Neural cell (in vitro differentiated cells): ENCODE data around the gene SLC45A1. TPM values are rescaled to one million over a fixed set of nuclear protein-coding genes. Genes with fewer than 3 reads are reported as not detected.

Experiments
- H2AFZ ChIP-seq: fragments of 200-600, 300-800 bp; sonication (generic), shearing (Covaris generic); 2 replicates; pipeline ENCODE4 v1.6.0; 2014; ENCODE audit warnings: low read depth, mild to moderate bottlenecking, antibody characterized with exemption, low read length, moderate library complexity
- H3F3A ChIP-seq: fragments of 200-600 bp; shearing (Covaris generic); 2 replicates; pipeline ENCODE4 v1.6.1; 2016; ENCODE audit warnings: mild to moderate bottlenecking, moderate library complexity, mixed read lengths, antibody characterized with exemption, low read length; ENCODE audit not compliant: insufficient read depth, poor library complexity, severe bottlenecking
- H3K27ac ChIP-seq: fragments of 200-600, 300-800 bp; sonication (generic), shearing (Covaris generic); 2 replicates; pipeline ENCODE4 v1.5.1; 2014; ENCODE audit warnings: mild to moderate bottlenecking, low read length, moderate library complexity
- H3K27me3 ChIP-seq: fragments of 300-800, 200-600 bp; sonication (generic), shearing (Covaris generic); 2 replicates; pipeline ENCODE4 v1.6.0; 2014; ENCODE audit warnings: mild to moderate bottlenecking, low read depth, low read length, moderate library complexity; ENCODE audit not compliant: insufficient read depth
- H3K36me3 ChIP-seq: fragments of 300-800, 200-600 bp; sonication (generic), shearing (Covaris generic); 2 replicates; pipeline ENCODE4 v1.5.1; 2014; ENCODE audit warnings: mild to moderate bottlenecking, antibody characterized with exemption, low read length, moderate library complexity; ENCODE audit not compliant: insufficient read depth
- H3K4me2 ChIP-seq: fragments of 300-800, 200-600 bp; sonication (generic), shearing (Covaris generic); 2 replicates; pipeline ENCODE4 v1.6.0; 2014; ENCODE audit warnings: mild to moderate bottlenecking, low read length
- H3K4me3 ChIP-seq: fragments of 300-800, 200-600 bp; sonication (generic), shearing (Covaris generic); 2 replicates; pipeline ENCODE4 v1.5.1; 2014; ENCODE audit warnings: mild to moderate bottlenecking, low read length, moderate library complexity
- H3K79me2 ChIP-seq: fragments of 200-600 bp; shearing (Covaris generic); replicated peaks from 2 replicates; pipeline ENCODE4 v1.6.0; 2014; ENCODE audit warnings: mild to moderate bottlenecking, low read length, moderate library complexity; ENCODE audit not compliant: insufficient read depth
- H3K9ac ChIP-seq: fragments of 300-800, 200-600 bp; sonication (generic), shearing (Covaris generic); 2 replicates; pipeline ENCODE4 v1.6.1; 2016; ENCODE audit warnings: mild to moderate bottlenecking, low read length, mixed read lengths
- H3K9me2 ChIP-seq: fragments of 200-600 bp; shearing (Covaris generic); 2 replicates; pipeline ENCODE4 v1.6.1; 2016; ENCODE audit warnings: mild to moderate bottlenecking, low read length, mixed read lengths; ENCODE audit not compliant: insufficient read depth
- H3K9me3 ChIP-seq: fragments of 200-600, 300-800 bp; sonication (generic), shearing (Covaris generic); 2 replicates; pipeline ENCODE4 v1.6.1; 2016; ENCODE audit warnings: mild to moderate bottlenecking, mixed run types, low read length, moderate library complexity, mixed read lengths
- H4K20me1 ChIP-seq: fragments of 200-600 bp; shearing (Covaris generic); 2 replicates; pipeline ENCODE4 v1.6.1; 2016; ENCODE audit warnings: mild to moderate bottlenecking, mixed run types; ENCODE audit not compliant: insufficient read depth
- EP300 ChIP-seq: fragments of 450-650 bp; conservative IDR thresholded peaks from 2 replicates; pipeline ENCODE4 v1.6.1; 2014; ENCODE audit warnings: antibody characterized with exemption, mild to moderate bottlenecking, moderate library complexity; ENCODE audit not compliant: poor library complexity, severe bottlenecking
- EZH2 ChIP-seq: fragments of 200-600, 300-800 bp; shearing (Covaris generic), sonication (generic); IDR thresholded peaks from 2 replicates; pipeline ENCODE4 v1.6.1; 2014; ENCODE audit warnings: antibody characterized with exemption, low read length, borderline replicate concordance, mild to moderate bottlenecking; ENCODE audit not compliant: insufficient read depth, poor library complexity, severe bottlenecking
- MXI1 ChIP-seq: fragments of 450-650 bp; conservative IDR thresholded peaks from 2 replicates; pipeline ENCODE4 v1.6.1; 2014; ENCODE audit warnings: antibody characterized with exemption, mild to moderate bottlenecking; ENCODE audit not compliant: poor library complexity, severe bottlenecking
- POLR2AphosphoS5 ChIP-seq: IDR thresholded peaks from 2 replicates; pipeline ENCODE4 v1.6.1; 2012
- RAD21 ChIP-seq: fragments of 450-650 bp; conservative IDR thresholded peaks from 2 replicates; pipeline ENCODE4 v1.6.1; 2014; ENCODE audit warnings: antibody characterized with exemption, mild to moderate bottlenecking, moderate library complexity
- SMC3 ChIP-seq: fragments of 450-650 bp; conservative IDR thresholded peaks from 2 replicates; pipeline ENCODE4 v1.6.1; 2014; ENCODE audit warnings: antibody characterized with exemption, mild to moderate bottlenecking, moderate library complexity; ENCODE audit not compliant: poor library complexity
- TAF1 ChIP-seq: IDR thresholded peaks from 2 replicates; pipeline ENCODE4 v1.6.1; 2012; ENCODE audit warnings: low read depth
- polyA plus RNA-seq: library from polyadenylated mRNA; depleted of rRNA; stranded (reverse); fragments of >200 nt; gene quantifications from 2 replicates; pipeline ENCODE4 v1.2.3, GENCODE V29; 2014
- TF ChIP-seq, protein P1 (sequence below): fragments of 450-650 bp; IDR thresholded peaks from 2 replicates; pipeline ENCODE4 v1.5.1; 2014; ENCODE audit warnings: antibody characterized with exemption, mild to moderate bottlenecking, moderate library complexity; ENCODE audit not compliant: poor library complexity, severe bottlenecking
- TF ChIP-seq, protein P2 (sequence below): IDR thresholded peaks from 2 replicates; pipeline ENCODE4 v1.6.1; 2012; ENCODE audit warnings: borderline replicate concordance

The SLC45A1 gene
- polyA plus RNA-seq, 1 donor from 2014 or later = 7.1 TPM

DNA sequence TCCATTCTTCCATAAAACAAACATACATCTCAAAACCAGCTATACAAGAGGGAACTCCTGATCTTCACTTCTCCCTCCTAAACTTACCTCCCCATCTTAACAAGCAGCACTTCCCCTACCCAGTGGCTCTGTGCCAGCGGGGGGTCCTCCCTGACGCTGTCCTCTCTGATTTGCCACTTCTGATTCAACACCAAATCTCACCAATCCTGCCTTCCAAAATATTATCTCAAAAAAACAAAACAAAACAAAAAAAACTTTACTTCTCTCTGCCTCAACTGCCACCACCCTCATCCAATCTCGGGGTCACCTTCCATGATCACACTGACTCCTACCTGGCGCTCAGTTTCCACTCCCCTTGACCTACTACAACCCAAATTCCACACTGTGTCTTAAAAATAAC is 72.8 kb downstream of the SLC45A1 start:
- H3K9me3 ChIP-seq = no peaks in the 10 kb centered on the region
- no peaks in the 10 kb centered on the region for H3K9me2 ChIP-seq
- no peaks in the 10 kb centered on the region for H3K27me3 ChIP-seq
- H3K27ac ChIP-seq = no peak overlapping the region
- H4K20me1 ChIP-seq = no peaks in the 10 kb centered on the region
- no peaks in the 10 kb centered on the region for H3F3A ChIP-seq
- no peak for TF ChIP-seq SMC3
- no peak for TF ChIP-seq EP300
- TF ChIP-seq MXI1 = no peak
- TF ChIP-seq POLR2AphosphoS5 = no peak
- TF ChIP-seq, protein P1, sequence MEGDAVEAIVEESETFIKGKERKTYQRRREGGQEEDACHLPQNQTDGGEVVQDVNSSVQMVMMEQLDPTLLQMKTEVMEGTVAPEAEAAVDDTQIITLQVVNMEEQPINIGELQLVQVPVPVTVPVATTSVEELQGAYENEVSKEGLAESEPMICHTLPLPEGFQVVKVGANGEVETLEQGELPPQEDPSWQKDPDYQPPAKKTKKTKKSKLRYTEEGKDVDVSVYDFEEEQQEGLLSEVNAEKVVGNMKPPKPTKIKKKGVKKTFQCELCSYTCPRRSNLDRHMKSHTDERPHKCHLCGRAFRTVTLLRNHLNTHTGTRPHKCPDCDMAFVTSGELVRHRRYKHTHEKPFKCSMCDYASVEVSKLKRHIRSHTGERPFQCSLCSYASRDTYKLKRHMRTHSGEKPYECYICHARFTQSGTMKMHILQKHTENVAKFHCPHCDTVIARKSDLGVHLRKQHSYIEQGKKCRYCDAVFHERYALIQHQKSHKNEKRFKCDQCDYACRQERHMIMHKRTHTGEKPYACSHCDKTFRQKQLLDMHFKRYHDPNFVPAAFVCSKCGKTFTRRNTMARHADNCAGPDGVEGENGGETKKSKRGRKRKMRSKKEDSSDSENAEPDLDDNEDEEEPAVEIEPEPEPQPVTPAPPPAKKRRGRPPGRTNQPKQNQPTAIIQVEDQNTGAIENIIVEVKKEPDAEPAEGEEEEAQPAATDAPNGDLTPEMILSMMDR = no peak
- TF ChIP-seq, protein P2, sequence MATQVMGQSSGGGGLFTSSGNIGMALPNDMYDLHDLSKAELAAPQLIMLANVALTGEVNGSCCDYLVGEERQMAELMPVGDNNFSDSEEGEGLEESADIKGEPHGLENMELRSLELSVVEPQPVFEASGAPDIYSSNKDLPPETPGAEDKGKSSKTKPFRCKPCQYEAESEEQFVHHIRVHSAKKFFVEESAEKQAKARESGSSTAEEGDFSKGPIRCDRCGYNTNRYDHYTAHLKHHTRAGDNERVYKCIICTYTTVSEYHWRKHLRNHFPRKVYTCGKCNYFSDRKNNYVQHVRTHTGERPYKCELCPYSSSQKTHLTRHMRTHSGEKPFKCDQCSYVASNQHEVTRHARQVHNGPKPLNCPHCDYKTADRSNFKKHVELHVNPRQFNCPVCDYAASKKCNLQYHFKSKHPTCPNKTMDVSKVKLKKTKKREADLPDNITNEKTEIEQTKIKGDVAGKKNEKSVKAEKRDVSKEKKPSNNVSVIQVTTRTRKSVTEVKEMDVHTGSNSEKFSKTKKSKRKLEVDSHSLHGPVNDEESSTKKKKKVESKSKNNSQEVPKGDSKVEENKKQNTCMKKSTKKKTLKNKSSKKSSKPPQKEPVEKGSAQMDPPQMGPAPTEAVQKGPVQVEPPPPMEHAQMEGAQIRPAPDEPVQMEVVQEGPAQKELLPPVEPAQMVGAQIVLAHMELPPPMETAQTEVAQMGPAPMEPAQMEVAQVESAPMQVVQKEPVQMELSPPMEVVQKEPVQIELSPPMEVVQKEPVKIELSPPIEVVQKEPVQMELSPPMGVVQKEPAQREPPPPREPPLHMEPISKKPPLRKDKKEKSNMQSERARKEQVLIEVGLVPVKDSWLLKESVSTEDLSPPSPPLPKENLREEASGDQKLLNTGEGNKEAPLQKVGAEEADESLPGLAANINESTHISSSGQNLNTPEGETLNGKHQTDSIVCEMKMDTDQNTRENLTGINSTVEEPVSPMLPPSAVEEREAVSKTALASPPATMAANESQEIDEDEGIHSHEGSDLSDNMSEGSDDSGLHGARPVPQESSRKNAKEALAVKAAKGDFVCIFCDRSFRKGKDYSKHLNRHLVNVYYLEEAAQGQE = no peak
- TF ChIP-seq RAD21 = no peak
- TF ChIP-seq TAF1 = no peak
- TF ChIP-seq EZH2 = no peak
- no peak overlapping the region for H3K9ac ChIP-seq
- no peak overlapping the region for H2AFZ ChIP-seq
- peaks cover 22% of the 10 kb centered on the region for H3K79me2 ChIP-seq
- H3K4me2 ChIP-seq = no peak overlapping the region
- H3K4me3 ChIP-seq = no peak overlapping the region
- H3K36me3 ChIP-seq = no peaks in the 10 kb centered on the region

DNA sequence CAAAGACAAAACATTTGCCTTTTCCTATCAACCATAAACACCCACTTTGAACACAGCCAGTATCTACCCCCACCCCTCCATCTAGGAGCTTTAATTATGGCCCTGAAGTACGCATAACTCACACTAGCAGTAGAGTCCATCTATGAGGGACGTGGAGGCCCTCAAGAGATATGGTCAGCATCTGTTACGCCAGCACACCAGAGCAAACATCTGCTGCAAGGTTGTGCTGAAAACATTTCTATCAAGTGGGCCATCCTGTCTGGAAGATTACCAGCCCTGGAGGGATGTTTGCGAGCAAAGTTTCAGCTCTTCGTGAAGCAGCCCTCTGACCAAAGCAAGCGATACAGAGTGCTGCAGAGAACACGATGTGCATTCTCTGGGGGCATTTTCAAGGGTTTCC is 74.6 kb downstream of the SLC45A1 start:
- Histone ChIP-seq H3K9me2 (no peaks in the 10 kb centered on the region), H3K9ac (no peak overlapping the region), H3F3A (no peaks in the 10 kb centered on the region), H3K27ac (no peak overlapping the region), H3K9me3 (no peaks in the 10 kb centered on the region), H4K20me1 (no peaks in the 10 kb centered on the region), H3K4me2 (no peak overlapping the region), H3K27me3 (no peaks in the 10 kb centered on the region), H3K79me2 (peaks cover 22% of the 10 kb centered on the region), H3K36me3 (no peaks in the 10 kb centered on the region), H3K4me3 (no peak overlapping the region), H2AFZ (no peak overlapping the region)
- TF ChIP-seq TAF1 (no peak), RAD21 (no peak), EP300 (no peak), EZH2 (no peak), MXI1 (no peak), SMC3 (no peak), POLR2AphosphoS5 (no peak)
- TF ChIP-seq, protein P1 = no peak
- TF ChIP-seq, protein P2 = no peak
